Measurements from ENCODE around the gene OR5AK2.

- TF ChIP-seq, protein P1, sequence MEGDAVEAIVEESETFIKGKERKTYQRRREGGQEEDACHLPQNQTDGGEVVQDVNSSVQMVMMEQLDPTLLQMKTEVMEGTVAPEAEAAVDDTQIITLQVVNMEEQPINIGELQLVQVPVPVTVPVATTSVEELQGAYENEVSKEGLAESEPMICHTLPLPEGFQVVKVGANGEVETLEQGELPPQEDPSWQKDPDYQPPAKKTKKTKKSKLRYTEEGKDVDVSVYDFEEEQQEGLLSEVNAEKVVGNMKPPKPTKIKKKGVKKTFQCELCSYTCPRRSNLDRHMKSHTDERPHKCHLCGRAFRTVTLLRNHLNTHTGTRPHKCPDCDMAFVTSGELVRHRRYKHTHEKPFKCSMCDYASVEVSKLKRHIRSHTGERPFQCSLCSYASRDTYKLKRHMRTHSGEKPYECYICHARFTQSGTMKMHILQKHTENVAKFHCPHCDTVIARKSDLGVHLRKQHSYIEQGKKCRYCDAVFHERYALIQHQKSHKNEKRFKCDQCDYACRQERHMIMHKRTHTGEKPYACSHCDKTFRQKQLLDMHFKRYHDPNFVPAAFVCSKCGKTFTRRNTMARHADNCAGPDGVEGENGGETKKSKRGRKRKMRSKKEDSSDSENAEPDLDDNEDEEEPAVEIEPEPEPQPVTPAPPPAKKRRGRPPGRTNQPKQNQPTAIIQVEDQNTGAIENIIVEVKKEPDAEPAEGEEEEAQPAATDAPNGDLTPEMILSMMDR (conservative IDR thresholded peaks at IDR 0.05; ENCODE audit: low read length): no peak
- TF ChIP-seq EZH2phosphoT487 (IDR thresholded peaks at IDR 0.05; ENCODE audit: borderline replicate concordance): no peak
These were observed 5.8 kb downstream of the OR5AK2 start for GRCh38 chr11:56994532-56994931.
